Left renal cortex interstitium (tissue), 4 donors: ENCODE results near the gene CACNA1A. TPM values are rescaled to one million over a fixed set of nuclear protein-coding genes. Genes with fewer than 3 reads are reported as not detected.
"Not testable (repeated sequence)": the region's sequence is repeated elsewhere in the genome, so short reads cannot be mapped to it uniquely, and the experiment has no call there.

ENCODE experiments used
- DNase-seq, 4 donors: peaks; one replicate each; pipeline ENCODE4 v3.0.0-alpha.2; 2013; ENCODE audit warnings: low read depth in 4 of 4, low spot score in 2 of 4, missing footprints in 1 of 4
- polyA plus RNA-seq, 4 donors: library from polyadenylated mRNA; unstranded; fragments of 120-200 nt; gene quantifications; one replicate each; pipeline ENCODE4 v1.2.1, GENCODE V29; 2013; ENCODE audit not compliant: insufficient read length in 4 of 4

CACNA1A gene
- polyA plus RNA-seq, 4 donors, result 2.0 to 3.6 (median 2.7) TPM

GRCh38 chr19:13284929-13285928 is 221.1 kb downstream of the CACNA1A start:
- no peak for DNase-seq

DNA sequence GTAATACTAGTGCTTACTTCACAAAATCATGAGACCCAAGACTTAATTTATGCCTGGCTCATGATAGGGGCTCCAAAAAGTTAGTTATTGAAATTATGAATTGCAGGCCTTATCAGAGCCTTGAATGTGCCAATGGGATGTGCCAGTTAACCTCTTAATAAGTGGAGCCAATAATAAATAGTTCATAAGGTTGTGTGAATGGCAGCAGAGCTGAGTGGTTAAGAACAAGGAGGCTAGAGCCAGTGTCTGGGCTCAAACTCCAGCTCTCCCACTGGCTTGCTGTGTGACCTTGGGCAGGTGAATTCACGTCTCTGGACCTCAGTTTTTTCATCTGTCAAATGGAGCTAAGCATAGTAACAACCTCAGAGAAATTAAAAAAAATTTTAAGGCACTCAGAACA is 222.4 kb downstream of the CACNA1A start:
- DNase-seq, result no peak

GRCh38 chr19:13282486-13283065 is 223.7 kb downstream of the CACNA1A start:
- DNase-seq, result no peak

DNA sequence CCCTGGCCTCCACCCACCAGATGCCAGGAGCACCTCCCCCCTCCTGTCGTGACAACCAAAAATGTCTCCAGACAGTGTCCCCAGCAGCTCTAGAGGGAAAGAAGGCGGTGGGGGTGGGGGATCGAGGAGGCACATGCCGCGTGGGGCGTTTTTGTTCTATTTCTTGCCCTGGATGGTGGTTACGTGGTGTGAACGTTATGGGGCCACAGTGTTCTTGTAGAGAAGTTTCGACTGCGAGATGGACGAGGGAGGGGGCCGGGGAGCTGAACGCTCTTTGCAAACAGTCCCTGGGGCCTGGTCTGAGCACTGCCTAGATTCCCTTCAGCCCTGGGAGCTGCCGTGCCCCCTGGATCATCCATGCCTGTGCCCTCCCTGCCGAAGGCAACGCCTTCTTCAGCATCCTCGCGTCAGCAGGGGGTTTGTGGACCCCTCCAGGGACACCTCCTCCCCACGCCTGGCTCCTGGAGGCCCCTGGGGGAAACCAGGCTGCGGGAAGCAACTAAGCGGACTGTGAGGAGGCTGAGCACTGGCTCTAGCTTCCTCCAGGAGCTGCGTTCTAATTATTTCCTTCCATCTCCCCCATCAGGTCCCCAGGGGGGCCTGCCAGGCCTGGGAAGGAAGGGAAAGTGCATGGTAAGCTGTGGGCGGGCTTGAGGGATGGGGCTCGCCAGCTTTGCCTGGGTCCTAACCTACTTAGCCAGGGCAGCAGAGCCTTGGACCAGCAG is 224.6 kb downstream of the CACNA1A start:
- DNase-seq, result no peak

GRCh38 chr19:13277104-13277809 is 229.0 kb downstream of the CACNA1A start:
- peak; percentile 32 to 64 (median 48) for DNase-seq

GRCh38 chr19:13275016-13275722 is 231.1 kb downstream of the CACNA1A start:
- no peak for DNase-seq

DNA sequence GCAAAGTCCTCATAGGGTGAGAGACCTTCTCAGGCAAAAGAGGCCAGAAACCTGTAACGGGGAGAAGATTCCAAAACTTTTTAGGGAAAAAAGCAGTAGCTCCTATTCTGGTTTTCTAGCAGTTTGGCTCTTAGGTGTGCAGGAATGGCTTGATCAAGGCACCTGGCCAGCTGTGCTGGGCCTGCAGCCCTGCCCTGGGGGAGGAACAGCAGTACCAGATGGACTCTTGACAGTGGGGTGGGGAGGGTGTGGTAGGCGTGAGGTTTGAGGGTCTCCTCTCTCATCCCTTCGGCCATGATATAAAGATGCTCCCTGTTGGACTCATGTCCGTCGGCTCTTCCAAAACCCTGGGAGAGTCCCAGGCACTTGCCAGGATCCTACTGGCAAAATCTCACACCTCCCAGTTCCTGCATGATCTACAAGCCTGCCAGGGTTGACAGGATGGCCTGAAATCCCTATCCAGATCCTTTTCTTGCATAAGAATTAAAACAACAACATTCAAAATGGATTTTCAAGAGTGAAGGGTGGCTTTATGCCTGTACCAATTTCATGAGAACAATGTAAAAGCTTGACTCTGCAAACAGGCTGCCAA is 235.7 kb downstream of the CACNA1A start:
- no peak for DNase-seq

DNA sequence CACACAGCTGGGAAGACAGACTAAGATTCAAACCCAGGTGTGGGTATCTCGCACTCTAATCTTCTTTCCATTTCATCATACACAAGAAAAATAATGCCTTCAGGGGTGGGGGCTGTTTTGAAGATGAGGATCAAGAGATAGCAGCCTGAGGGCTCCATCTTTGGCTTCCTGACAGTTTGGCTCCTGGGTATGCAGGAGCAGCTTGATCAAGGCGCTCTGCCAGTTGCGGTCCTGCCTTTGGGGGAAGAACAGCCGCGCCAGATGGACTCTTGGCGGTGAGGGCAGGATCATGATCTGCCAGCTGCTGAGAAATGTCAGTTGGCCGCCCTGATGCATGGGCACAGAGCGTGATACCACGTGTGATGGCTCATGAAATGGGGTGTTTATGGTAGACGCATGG is 236.9 kb downstream of the CACNA1A start:
- no peak for DNase-seq

- DNase-seq, result no peak
These were observed 238.4 kb downstream of the CACNA1A start for GRCh38 chr19:13267889-13268288.

DNA sequence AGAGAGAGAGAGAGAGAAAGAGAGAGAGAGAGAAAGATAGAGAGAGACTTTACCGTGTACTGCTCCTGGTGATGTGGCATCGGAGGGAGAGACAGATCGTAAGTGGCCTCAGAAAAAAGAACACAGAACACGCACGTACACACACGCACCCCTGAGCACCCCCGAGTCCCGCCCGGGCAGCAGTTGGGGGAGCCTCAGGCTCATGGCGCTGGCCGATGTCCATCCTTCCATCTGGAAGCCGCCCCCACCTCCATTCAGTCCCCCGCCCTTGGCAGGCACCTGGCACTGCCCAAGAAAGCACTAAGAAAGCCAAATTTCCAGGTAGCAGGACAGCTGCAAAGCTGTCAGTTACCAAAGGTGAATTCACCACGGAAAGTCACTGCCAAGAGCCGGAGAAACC is 239.1 kb downstream of the CACNA1A start:
- DNase-seq, result no peak

DNA sequence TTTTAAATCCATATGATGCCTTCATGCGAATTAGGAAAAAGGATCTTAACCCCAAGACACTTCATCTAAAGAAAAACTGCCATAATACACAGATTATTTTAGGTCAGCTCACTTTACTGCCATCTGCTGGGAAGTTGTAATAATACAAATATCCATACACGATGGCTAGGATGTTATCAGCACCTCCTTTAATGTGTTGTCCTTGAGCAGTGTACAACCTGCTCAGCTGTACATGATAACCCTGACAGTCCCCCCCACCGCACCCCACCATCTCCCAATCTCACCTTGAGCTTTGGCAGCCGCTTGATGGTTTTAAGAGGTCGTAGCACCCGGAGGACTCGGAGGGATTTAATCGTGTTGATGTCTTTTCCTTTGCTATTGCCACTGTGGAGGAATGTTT is 243.8 kb downstream of the CACNA1A start:
- DNase-seq, result peak in 3 of 4 donors; percentile 20 to 40 (median 23)

GRCh38 chr19:13260883-13261653 is 245.2 kb downstream of the CACNA1A start:
- DNase-seq, result no peak

GRCh38 chr19:13256918-13257317 is 249.4 kb downstream of the CACNA1A start:
- DNase-seq, result no peak

DNA sequence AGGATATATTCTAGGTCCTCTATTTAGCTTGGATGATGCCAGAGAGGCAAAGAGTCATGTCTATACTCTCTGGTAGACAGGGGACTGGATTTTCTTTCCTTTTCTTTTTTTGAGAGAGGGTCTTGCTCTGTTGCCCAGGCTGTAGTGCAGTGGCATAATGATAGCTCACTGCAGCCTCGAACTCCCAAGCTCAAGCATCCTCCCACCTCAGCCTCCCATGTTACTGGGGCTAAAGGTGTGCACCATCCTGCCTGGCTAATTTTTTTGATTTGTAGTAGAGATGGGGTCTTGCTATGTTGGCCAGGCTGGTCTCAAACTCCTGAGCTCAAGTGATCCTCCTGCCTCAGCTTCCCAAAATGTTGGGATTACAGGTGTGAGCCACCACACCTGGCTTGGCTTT is 249.9 kb downstream of the CACNA1A start:
- DNase-seq, result not testable (repeated sequence)

DNA sequence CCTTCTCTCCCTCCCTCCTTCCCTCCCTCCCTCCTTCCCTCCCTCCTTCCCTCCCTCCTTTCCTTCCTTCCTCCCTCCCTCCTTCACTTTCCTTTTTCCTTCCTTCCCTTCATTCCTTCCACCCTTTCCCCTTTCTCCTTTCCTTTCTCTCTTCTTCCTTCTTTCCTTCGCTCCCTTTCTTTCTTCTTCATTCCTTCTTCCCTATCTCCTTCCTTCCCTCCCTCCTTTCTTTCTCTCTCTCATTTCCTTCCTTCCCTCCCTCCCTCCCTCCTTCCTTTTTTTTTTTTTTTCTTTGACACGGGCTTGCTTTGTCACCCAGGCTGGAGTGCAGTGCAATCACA is 250.6 kb downstream of the CACNA1A start:
- no peak for DNase-seq

- DNase-seq, result no peak
These were observed 251.1 kb downstream of the CACNA1A start for GRCh38 chr19:13255041-13255718.

DNA sequence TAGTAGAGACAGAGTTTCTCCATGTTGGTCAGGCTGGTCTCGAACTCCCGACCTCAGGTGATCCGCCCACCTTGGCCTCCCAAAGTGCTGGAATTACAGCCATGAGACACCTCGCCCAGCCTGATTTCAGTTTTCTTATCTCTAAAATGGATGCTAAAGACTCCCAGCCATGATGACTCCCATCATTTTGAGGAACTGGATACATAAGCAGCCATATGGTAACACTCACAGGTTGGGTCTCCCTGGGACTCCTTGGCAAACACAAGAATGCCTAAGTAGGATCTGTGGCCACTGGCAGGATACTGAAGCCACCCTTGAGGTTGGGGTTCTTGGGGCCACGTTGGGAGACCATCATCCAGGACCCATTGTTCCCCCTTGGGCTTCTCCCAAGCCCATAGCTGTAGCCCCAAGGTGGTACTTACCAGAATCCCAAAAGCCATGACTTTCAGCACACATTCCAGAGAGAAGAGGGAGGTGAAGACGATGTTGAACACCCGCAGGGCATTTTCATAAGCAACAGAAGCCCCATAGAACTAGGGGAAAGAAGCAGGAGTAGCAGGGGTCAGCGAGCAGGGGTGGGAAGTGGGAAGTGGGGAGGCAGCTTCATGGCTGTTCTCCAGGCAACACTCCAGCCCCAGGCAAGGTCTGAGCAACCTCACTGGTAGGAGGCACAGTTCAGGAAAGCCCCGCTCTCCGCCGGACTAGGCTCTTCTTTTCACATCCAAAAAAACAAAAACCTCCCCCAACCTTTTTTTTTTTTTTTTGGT is 253.5 kb downstream of the CACNA1A start:
- no peak for DNase-seq

DNA sequence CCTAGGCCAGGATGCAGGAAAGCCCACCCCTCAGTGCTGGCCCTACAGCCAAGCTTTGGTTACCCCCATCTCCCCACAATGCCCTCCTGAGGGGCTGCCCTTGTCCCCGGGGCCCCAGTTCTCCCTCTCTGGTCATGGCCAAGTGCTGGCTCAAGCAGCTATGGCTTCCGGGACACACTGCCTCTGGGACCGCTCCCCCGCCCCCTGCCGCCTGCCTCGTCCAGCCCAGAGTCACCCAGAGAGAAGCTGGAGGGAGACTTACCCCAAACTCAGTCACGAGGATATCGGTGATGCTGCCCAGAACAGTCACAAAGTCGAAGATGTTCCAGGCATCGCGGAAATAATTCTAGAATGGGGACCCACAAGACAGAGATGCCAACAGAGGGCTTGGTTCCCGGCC is 261.4 kb downstream of the CACNA1A start:
- DNase-seq, result no peak
